Measurements from ENCODE around the gene CBFA2T2.

DNA sequence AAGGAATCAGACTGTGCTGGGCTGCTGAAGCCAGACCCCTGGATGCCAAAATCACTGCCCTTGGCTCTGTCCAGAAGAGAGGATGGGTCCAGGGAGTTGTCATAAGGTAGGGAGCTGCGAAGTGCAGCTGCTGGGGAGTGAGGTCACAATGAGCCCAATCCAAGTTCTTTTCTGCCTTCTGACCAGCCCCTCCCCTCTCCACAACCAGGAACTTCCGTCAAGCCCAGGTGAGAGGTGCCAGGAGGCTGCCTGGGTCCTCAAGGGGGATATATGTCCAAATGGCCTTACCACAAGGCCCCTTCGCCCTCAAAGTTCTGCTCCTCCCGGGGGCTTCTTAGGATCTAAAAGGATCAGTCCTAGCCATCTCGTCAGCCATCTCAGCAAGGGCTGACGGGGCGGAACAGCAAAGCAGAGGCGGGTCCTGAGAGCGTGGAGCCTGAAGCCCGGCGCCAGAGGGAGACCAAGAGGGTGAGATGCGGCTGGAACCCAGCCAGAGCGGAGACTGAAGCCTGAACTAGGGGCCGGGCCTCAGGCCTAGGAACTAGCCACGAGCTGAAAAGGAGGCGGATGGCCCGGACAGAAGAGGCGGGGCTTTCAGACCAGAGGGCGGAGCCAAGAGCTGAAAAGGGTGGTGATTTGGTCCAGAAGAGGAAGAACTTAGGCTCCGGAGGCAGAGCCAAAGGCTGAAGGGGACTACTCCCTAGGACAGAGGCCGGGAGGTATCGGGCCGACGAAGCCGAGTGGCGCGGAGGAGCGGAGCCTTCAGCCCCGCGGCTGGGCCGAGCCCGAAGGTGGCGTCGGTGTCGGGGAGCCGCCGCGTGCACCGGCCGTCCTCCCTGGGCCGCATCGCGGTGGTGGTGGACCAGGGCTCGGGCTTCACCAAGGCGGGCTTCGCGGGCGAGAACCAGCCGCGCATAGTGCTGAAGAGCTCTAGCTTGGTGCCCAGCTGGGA is 176.7 kb downstream of the CBFA2T2 start, which contains the start of gene ACTL10:
- TF ChIP-seq CTCF (conservative IDR thresholded peaks at IDR 0.05) (no peak), ZFX (IDR thresholded peaks at IDR 0.05) (no peak; the same call in 1 of the 2 replicates)
